Neuronal stem cell (in vitro differentiated cells): ENCODE measurements around the gene DCUN1D2.

Experiments used
- DNase-seq: peaks from one replicate; pipeline ENCODE4 v3.0.0-alpha.2; 2013; ENCODE audit warnings: low spot score
- H2AFZ ChIP-seq: one replicate; pipeline ENCODE4 v1.6.1; 2013; ENCODE audit warnings: mild to moderate bottlenecking, low read length, inconsistent platforms
- H2AK5ac ChIP-seq: 2 replicates; pipeline ENCODE4 v1.6.1; 2013; ENCODE audit warnings: low read depth, mild to moderate bottlenecking, inconsistent platforms, low read length, moderate library complexity, mixed read lengths
- H2BK120ac ChIP-seq: 2 replicates; pipeline ENCODE4 v1.6.1; 2013; ENCODE audit warnings: low read depth, mild to moderate bottlenecking, inconsistent platforms, low read length, moderate library complexity, mixed read lengths
- H2BK12ac ChIP-seq: one replicate; pipeline ENCODE4 v1.6.1; 2013; ENCODE audit warnings: low read length, inconsistent platforms
- H2BK15ac ChIP-seq: 2 replicates; pipeline ENCODE4 v1.6.1; 2013; ENCODE audit warnings: mild to moderate bottlenecking, low read length, inconsistent platforms, mixed read lengths
- H2BK5ac ChIP-seq: one replicate; pipeline ENCODE4 v1.6.1; 2013; ENCODE audit warnings: inconsistent platforms, mild to moderate bottlenecking, low read length, moderate library complexity
- H3K14ac ChIP-seq: one replicate; pipeline ENCODE4 v1.6.1; 2013; ENCODE audit warnings: low read length, inconsistent platforms
- H3K18ac ChIP-seq: 2 replicates; pipeline ENCODE4 v1.6.1; 2013; ENCODE audit warnings: low read length, inconsistent platforms
- H3K23ac ChIP-seq: 2 replicates; pipeline ENCODE4 v1.6.1; 2013; ENCODE audit warnings: low read depth, mild to moderate bottlenecking, mixed read lengths, low read length, inconsistent platforms; ENCODE audit not compliant: poor library complexity
- H3K27ac ChIP-seq: replicated peaks from 3 replicates; pipeline ENCODE4 v1.5.1; 2013; ENCODE audit warnings: low read length, inconsistent platforms
- H3K27me3 ChIP-seq, 3 experiments: 2 replicates each; pipeline ENCODE4 v1.6.1; 2013; ENCODE audit warnings: low read length in 3 of 3, mild to moderate bottlenecking in 2 of 3, inconsistent platforms in 1 of 3, low read depth in 1 of 3, mixed read lengths in 1 of 3, moderate library complexity in 1 of 3; ENCODE audit not compliant: control insufficient read depth in 3 of 3, insufficient read depth in 3 of 3
- H3K36me3 ChIP-seq, 2 donors: replicated peaks in 1 of 2; 2 replicates each; pipeline ENCODE4 v1.6.1; 2013; ENCODE audit warnings: low read length in 2 of 2; ENCODE audit not compliant: control insufficient read depth in 2 of 2, insufficient read depth in 2 of 2
- H3K4ac ChIP-seq: 2 replicates; pipeline ENCODE4 v1.6.1; 2013; ENCODE audit warnings: inconsistent platforms, mild to moderate bottlenecking, low read length, moderate library complexity
- H3K4me1 ChIP-seq, 2 donors: 1 replicate in 1 of 2; 2 replicates in 1 of 2; pipeline ENCODE4 v1.6.1; 2013; ENCODE audit warnings: low read length in 2 of 2, low read depth in 1 of 2; ENCODE audit not compliant: control insufficient read depth in 2 of 2, insufficient read depth in 1 of 2
- H3K4me2 ChIP-seq: one replicate; pipeline ENCODE4 v1.6.1; 2013; ENCODE audit warnings: mild to moderate bottlenecking, low read length, inconsistent platforms; ENCODE audit not compliant: insufficient read depth, poor library complexity, severe bottlenecking
- H3K4me3 ChIP-seq, 2 donors: 2 replicates each; pipeline ENCODE4 v1.5.1; 2013; ENCODE audit warnings: low read length in 2 of 2, mild to moderate bottlenecking in 2 of 2, inconsistent platforms in 1 of 2, moderate library complexity in 1 of 2
- H3K79me1 ChIP-seq: one replicate; pipeline ENCODE4 v1.6.1; 2013; ENCODE audit warnings: low read depth, mild to moderate bottlenecking, inconsistent platforms, low read length, moderate library complexity
- H3K9ac ChIP-seq: one replicate; pipeline ENCODE4 v1.6.1; 2013; ENCODE audit warnings: mild to moderate bottlenecking, low read depth, low read length, inconsistent platforms; ENCODE audit not compliant: poor library complexity
- H3K9me3 ChIP-seq, 2 donors: replicated peaks in 1 of 2; 2 replicates each; pipeline versions ENCODE3 to v1.6.1; 2013; ENCODE audit warnings: low read length in 2 of 2, mild to moderate bottlenecking in 2 of 2, inconsistent platforms in 1 of 2, low read depth in 1 of 2, mixed read lengths in 1 of 2, moderate library complexity in 1 of 2; ENCODE audit not compliant: control insufficient read depth in 2 of 2, insufficient read depth in 1 of 2
- H4K8ac ChIP-seq: one replicate; pipeline ENCODE4 v1.6.1; 2013; ENCODE audit warnings: low read depth, mild to moderate bottlenecking, inconsistent platforms, low read length, moderate library complexity
- H4K91ac ChIP-seq: one replicate; pipeline ENCODE4 v1.6.1; 2013; ENCODE audit warnings: low read length, low read depth, mild to moderate bottlenecking, inconsistent platforms; ENCODE audit not compliant: poor library complexity
- WGBS, 2 donors: extraction: QIAGEN DNeasy Blood & Tissue Kit; methylation state at CpG; one replicate each; pipeline ENCODE4 v1.1.7; 2013; ENCODE audit warnings: missing lambda C conversion rate in 2 of 2, mixed read lengths in 1 of 2; ENCODE audit not compliant: insufficient read length in 2 of 2, insufficient replicate concordance in 1 of 2; ENCODE audit errors: extremely low coverage in 2 of 2; 5-methylcytosine and 5-hydroxymethylcytosine counted together

DCUN1D2 gene

DNA sequence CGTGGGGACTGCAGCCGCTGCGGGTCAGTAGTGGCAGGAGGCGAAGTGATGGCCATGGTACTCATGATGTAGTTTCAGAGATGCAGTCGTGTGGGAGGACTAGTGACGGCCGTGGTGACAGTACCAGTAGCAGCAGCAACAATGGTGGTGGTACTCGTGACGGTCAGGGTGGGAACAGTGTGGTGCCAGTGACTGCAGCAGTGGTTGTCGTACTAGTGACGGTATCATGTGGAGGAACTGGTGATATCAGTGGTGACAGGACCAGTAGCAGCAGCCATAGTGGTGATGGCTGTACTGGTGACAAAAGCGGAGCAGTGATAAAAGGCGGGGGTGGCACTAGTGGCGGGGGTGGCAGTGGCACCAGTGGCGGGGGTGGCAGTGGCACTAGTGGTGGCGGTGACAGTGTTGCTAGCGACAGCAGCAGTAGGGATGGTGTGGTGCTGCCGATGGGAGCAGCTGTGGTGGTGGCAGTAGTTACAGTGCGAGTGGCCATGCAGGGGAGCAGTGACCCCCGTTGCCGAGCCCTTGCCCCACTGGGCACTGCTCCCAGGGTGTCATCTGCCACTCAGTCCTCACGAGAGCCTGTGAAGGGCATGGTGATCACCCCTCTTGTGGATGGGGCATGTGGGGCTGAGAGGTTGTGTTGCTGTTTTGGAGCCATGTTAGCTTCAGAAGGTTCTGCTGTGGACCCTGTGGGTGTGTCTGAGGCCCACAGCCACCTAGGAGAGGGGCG lies 60.0 kb downstream of the DCUN1D2 start:
- Histone ChIP-seq H2BK5ac (peak overlapping the region; percentile 75), H3K4me3 (no peak overlapping the region), H3K23ac (peak overlapping the region; percentile 89), H3K14ac (peak overlapping the region; percentile 78), H3K27me3 (no peaks in the 10 kb centered on the region), H2BK120ac (no peak overlapping the region), H3K4me2 (no peak overlapping the region), H3K18ac (peak overlapping the region; percentile 19), H3K9me3 (peaks cover 0 to 2% of the 10 kb centered on the region in 2 donors), H2BK15ac (peak overlapping the region; percentile 45), H3K4me1 (peaks cover 0 to 10% of the 10 kb centered on the region in 2 donors), H3K79me1 (no peaks in the 10 kb centered on the region), H4K8ac (peak overlapping the region; percentile 100), H2BK12ac (peak overlapping the region; percentile 26), H2AFZ (no peak overlapping the region), H3K27ac (no peak overlapping the region), H4K91ac (peak overlapping the region; percentile 64), H3K36me3 (no peaks in the 10 kb centered on the region), H2AK5ac (peak overlapping the region; percentile 24), H3K9ac (peak overlapping the region; percentile 50), H3K4ac (no peak overlapping the region)
- WGBS, 2 donors, result no CpG with 5 or more reads among the region's 23 CpGs
- no peak for DNase-seq

- H2BK5ac ChIP-seq, result no peak overlapping the region
- peak overlapping the region; percentile 57 for H3K18ac ChIP-seq
- no peak overlapping the region for H3K14ac ChIP-seq
- H3K9ac ChIP-seq, result no peak overlapping the region
- WGBS, 2 donors, result no CpG with 5 or more reads among the region's 16 CpGs
- no peak overlapping the region for H3K4me3 ChIP-seq
- no peak overlapping the region for H3K4ac ChIP-seq
- H3K27me3 ChIP-seq, result no peaks in the 10 kb centered on the region
- no peak overlapping the region for H4K91ac ChIP-seq
- H2BK120ac ChIP-seq, result no peak overlapping the region
- no peak overlapping the region for H3K27ac ChIP-seq
- no peaks in the 10 kb centered on the region for H3K79me1 ChIP-seq
- no peaks in the 10 kb centered on the region for H3K36me3 ChIP-seq
- H3K4me1 ChIP-seq, result peaks cover 0 to 10% of the 10 kb centered on the region in 2 donors
- no peak overlapping the region for H2AFZ ChIP-seq
- peaks cover 0 to 2% of the 10 kb centered on the region in 2 donors for H3K9me3 ChIP-seq
- no peak overlapping the region for H3K23ac ChIP-seq
- H2BK12ac ChIP-seq, result no peak overlapping the region
- no peak overlapping the region for H3K4me2 ChIP-seq
- H2BK15ac ChIP-seq, result peak overlapping the region; percentile 58
- DNase-seq, result no peak
- no peak overlapping the region for H4K8ac ChIP-seq
- H2AK5ac ChIP-seq, result peak overlapping the region; percentile 21
Measured at GRCh38 chr13:113429608-113429985, 60.9 kb downstream of the DCUN1D2 start.

- Histone ChIP-seq H2BK5ac (no peak overlapping the region), H4K91ac (no peak overlapping the region), H2BK15ac (peak overlapping the region; percentile 3), H2AFZ (no peak overlapping the region), H2AK5ac (peak overlapping the region; percentile 82), H3K4me1 (peaks cover 0 to 10% of the 10 kb centered on the region in 2 donors), H3K79me1 (no peaks in the 10 kb centered on the region), H3K4ac (no peak overlapping the region), H3K27me3 (no peaks in the 10 kb centered on the region), H3K36me3 (no peaks in the 10 kb centered on the region), H2BK120ac (peak overlapping the region; percentile 16), H3K14ac (no peak overlapping the region), H3K9ac (no peak overlapping the region), H3K18ac (peak overlapping the region; percentile 57), H3K4me2 (no peak overlapping the region), H3K4me3 (no peak overlapping the region), H3K9me3 (peaks cover 0 to 2% of the 10 kb centered on the region in 2 donors), H3K23ac (no peak overlapping the region), H2BK12ac (no peak overlapping the region), H4K8ac (no peak overlapping the region), H3K27ac (no peak overlapping the region)
- WGBS, 2 donors, result no CpG with 5 or more reads among the region's 45 CpGs
- no peak for DNase-seq
Measured at GRCh38 chr13:113428871-113429607, 61.5 kb downstream of the DCUN1D2 start.

GRCh38 chr13:113428469-113428865 lies 62.0 kb downstream of the DCUN1D2 start:
- no peak overlapping the region for H2BK12ac ChIP-seq
- H2BK120ac ChIP-seq, result peak overlapping the region; percentile 16
- H3K36me3 ChIP-seq, result no peaks in the 10 kb centered on the region
- no peak overlapping the region for H3K27ac ChIP-seq
- H3K4ac ChIP-seq, result no peak overlapping the region
- H3K4me1 ChIP-seq, result peaks cover 0 to 10% of the 10 kb centered on the region in 2 donors
- H2AK5ac ChIP-seq, result peak overlapping the region; percentile 82
- no peak overlapping the region for H2AFZ ChIP-seq
- H4K8ac ChIP-seq, result no peak overlapping the region
- H3K18ac ChIP-seq, result peak overlapping the region; percentile 87
- H3K14ac ChIP-seq, result no peak overlapping the region
- H4K91ac ChIP-seq, result no peak overlapping the region
- H3K9ac ChIP-seq, result no peak overlapping the region
- no peak overlapping the region for H2BK5ac ChIP-seq
- no peak for DNase-seq
- no CpG with 5 or more reads among the region's 17 CpGs for WGBS, 2 donors
- no peak overlapping the region for H3K4me2 ChIP-seq
- peak overlapping the region; percentile 31 for H3K23ac ChIP-seq
- H3K4me3 ChIP-seq, result no peak overlapping the region
- H3K79me1 ChIP-seq, result no peaks in the 10 kb centered on the region
- H3K27me3 ChIP-seq, result no peaks in the 10 kb centered on the region
- peaks cover 0 to 2% of the 10 kb centered on the region in 2 donors for H3K9me3 ChIP-seq
- peak overlapping the region; percentile 3 for H2BK15ac ChIP-seq
